ENCODE measurements around the gene CPXM2.

Gene CPXM2

GRCh38 chr10:123774132-123774742 lies 117.4 kb downstream of the CPXM2 start:
- DNase-seq (ENCODE audit: low read depth in 3 of 3) = no peak

- no peak for DNase-seq (ENCODE audit: low read depth in 3 of 3)
Observed at GRCh38 chr10:123772645-123773508, 118.7 kb downstream of the CPXM2 start.

GRCh38 chr10:123771877-123772644 lies 119.5 kb downstream of the CPXM2 start:
- DNase-seq (ENCODE audit: low read depth in 3 of 3) = no peak

GRCh38 chr10:123769647-123770046 lies 122.0 kb downstream of the CPXM2 start:
- DNase-seq (ENCODE audit: low read depth in 3 of 3) = no peak

GRCh38 chr10:123766761-123767160 lies 124.8 kb downstream of the CPXM2 start:
- DNase-seq (ENCODE audit: low read depth in 3 of 3) = no peak

- no peak for DNase-seq (ENCODE audit: low read depth in 3 of 3)
Observed at GRCh38 chr10:123766012-123766411, 125.6 kb downstream of the CPXM2 start.

GRCh38 chr10:123761666-123762230 lies 129.9 kb downstream of the CPXM2 start:
- DNase-seq (ENCODE audit: low read depth in 3 of 3) = no peak

GRCh38 chr10:123761038-123761428 lies 130.6 kb downstream of the CPXM2 start:
- no peak for DNase-seq (ENCODE audit: low read depth in 3 of 3)

GRCh38 chr10:123760356-123761037 lies 131.1 kb downstream of the CPXM2 start:
- no peak for DNase-seq (ENCODE audit: low read depth in 3 of 3)

- DNase-seq (ENCODE audit: low read depth in 3 of 3) = no peak
Observed at GRCh38 chr10:123759501-123760031, 132.0 kb downstream of the CPXM2 start.

GRCh38 chr10:123759041-123759440 lies 132.6 kb downstream of the CPXM2 start:
- DNase-seq (ENCODE audit: low read depth in 3 of 3) = no peak

- DNase-seq (ENCODE audit: low read depth in 3 of 3) = no peak
Observed at GRCh38 chr10:123757853-123758252, 133.8 kb downstream of the CPXM2 start.

- no peak for DNase-seq (ENCODE audit: low read depth in 3 of 3)
Observed at GRCh38 chr10:123755061-123755460, 136.5 kb downstream of the CPXM2 start.

- DNase-seq (ENCODE audit: low read depth in 3 of 3) = no peak
Observed at GRCh38 chr10:123754123-123754522, 137.5 kb downstream of the CPXM2 start.

GRCh38 chr10:123751342-123752134 lies 140.1 kb downstream of the CPXM2 start:
- DNase-seq (ENCODE audit: low read depth in 3 of 3) = no peak

GRCh38 chr10:123750901-123751300 lies 140.7 kb downstream of the CPXM2 start:
- DNase-seq (ENCODE audit: low read depth in 3 of 3) = no peak

GRCh38 chr10:123748711-123749110 lies 142.9 kb downstream of the CPXM2 start:
- no peak for DNase-seq (ENCODE audit: low read depth in 3 of 3)

GRCh38 chr10:123747426-123747825 lies 144.2 kb downstream of the CPXM2 start:
- DNase-seq (ENCODE audit: low read depth in 3 of 3) = no peak

- DNase-seq (ENCODE audit: low read depth in 3 of 3) = no peak
Observed at GRCh38 chr10:123746942-123747341, 144.7 kb downstream of the CPXM2 start.

- no peak for DNase-seq (ENCODE audit: low read depth in 3 of 3)
Observed at GRCh38 chr10:123746520-123746919, 145.1 kb downstream of the CPXM2 start.

Data from stimulated activated CD4-positive, alpha-beta T cell treated with anti-CD3 and anti-CD28 coated beads, TNF-alpha, amount 100 ng/mL, for 24 hours (primary cell).